ENCODE measurements around the gene ATP10B. TPM values are rescaled to one million over a fixed set of nuclear protein-coding genes. Genes with fewer than 3 reads are reported as not detected.

Gene ATP10B
- total and polyA plus RNA-seq, 11 donors = 0.03 to 0.35 (median 0.09) TPM; not detected in 4

DNA sequence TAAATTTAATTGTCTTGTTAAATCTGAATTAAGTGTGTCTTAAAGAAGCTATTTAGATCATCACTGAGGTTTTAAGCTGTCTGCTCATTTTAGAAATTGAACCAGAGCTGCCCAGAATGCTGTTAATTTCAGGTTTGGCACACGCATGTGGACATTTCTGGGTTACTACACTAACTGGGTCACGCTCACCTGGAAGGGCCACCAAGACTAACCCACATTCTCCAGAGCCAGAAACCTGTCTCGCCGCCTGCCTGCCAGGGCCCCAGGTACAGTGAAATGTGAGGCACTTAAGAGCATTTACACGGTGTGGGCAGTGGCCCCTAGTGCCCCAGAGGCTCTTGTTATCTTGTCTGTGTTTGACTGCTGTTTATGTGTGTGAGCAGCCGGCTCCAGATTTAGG is 46.6 kb downstream of the ATP10B start:
- Histone ChIP-seq H3K4me3 (no peak overlapping the region), H3K36me3 (no peaks in the 10 kb centered on the region), H3K4me1 (no peaks in the 10 kb centered on the region), H3K27me3 (no peaks in the 10 kb centered on the region), H3K9me3 (no peaks in the 10 kb centered on the region), H3K27ac (no peak overlapping the region)
- ATAC-seq = no peak
- 60 to 76% (median 70%) methylated on average over 6 of the region's 6 CpGs for WGBS, 4 donors
- intact Hi-C loops (cut with DNase I) = no loop called here
- TF ChIP-seq, protein P1, sequence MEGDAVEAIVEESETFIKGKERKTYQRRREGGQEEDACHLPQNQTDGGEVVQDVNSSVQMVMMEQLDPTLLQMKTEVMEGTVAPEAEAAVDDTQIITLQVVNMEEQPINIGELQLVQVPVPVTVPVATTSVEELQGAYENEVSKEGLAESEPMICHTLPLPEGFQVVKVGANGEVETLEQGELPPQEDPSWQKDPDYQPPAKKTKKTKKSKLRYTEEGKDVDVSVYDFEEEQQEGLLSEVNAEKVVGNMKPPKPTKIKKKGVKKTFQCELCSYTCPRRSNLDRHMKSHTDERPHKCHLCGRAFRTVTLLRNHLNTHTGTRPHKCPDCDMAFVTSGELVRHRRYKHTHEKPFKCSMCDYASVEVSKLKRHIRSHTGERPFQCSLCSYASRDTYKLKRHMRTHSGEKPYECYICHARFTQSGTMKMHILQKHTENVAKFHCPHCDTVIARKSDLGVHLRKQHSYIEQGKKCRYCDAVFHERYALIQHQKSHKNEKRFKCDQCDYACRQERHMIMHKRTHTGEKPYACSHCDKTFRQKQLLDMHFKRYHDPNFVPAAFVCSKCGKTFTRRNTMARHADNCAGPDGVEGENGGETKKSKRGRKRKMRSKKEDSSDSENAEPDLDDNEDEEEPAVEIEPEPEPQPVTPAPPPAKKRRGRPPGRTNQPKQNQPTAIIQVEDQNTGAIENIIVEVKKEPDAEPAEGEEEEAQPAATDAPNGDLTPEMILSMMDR (IDR thresholded peaks at IDR 0.05) = no peak
- no peak for TF ChIP-seq POLR2A (IDR thresholded peaks at IDR 0.05)
- no peak for DNase-seq

DNA sequence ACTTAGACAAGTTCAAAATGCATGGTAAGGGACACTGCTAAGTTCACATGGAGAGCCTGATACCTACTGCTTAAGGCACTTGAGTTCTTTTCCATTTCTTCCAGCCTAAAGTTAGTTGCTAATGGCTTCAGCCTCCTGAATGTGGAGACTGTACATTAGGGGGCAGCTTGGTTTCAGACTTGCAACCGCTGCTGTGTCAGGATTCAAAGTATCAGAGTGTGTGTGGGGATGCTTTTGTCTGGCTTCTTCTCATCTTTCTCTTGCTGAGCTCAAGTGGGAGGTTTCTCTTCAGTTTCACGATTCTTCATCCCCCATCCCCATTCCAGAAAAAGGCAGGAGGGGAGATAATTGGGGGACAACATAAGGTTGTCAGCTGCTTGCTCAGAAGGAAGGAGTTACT is 49.4 kb downstream of the ATP10B start:
- WGBS, 4 donors = 30 to 48% (median 43%) methylated on average over 2 of the region's 2 CpGs
- H3K36me3 ChIP-seq = no peaks in the 10 kb centered on the region
- no peak overlapping the region for H3K27ac ChIP-seq
- no peaks in the 10 kb centered on the region for H3K27me3 ChIP-seq
- intact Hi-C loops (cut with DNase I) = no loop called here
- no peak overlapping the region for H3K4me3 ChIP-seq
- ATAC-seq (no peak), DNase-seq (no peak)
- H3K4me1 ChIP-seq = peaks cover 0 to 8% (median 0%) of the 10 kb centered on the region in 12 donors
- TF ChIP-seq POLR2A (IDR thresholded peaks at IDR 0.05) = no peak
- TF ChIP-seq, protein P1 (IDR thresholded peaks at IDR 0.05) = peak in 1 of 12 donors; percentile 20
- H3K9me3 ChIP-seq = no peaks in the 10 kb centered on the region

DNA sequence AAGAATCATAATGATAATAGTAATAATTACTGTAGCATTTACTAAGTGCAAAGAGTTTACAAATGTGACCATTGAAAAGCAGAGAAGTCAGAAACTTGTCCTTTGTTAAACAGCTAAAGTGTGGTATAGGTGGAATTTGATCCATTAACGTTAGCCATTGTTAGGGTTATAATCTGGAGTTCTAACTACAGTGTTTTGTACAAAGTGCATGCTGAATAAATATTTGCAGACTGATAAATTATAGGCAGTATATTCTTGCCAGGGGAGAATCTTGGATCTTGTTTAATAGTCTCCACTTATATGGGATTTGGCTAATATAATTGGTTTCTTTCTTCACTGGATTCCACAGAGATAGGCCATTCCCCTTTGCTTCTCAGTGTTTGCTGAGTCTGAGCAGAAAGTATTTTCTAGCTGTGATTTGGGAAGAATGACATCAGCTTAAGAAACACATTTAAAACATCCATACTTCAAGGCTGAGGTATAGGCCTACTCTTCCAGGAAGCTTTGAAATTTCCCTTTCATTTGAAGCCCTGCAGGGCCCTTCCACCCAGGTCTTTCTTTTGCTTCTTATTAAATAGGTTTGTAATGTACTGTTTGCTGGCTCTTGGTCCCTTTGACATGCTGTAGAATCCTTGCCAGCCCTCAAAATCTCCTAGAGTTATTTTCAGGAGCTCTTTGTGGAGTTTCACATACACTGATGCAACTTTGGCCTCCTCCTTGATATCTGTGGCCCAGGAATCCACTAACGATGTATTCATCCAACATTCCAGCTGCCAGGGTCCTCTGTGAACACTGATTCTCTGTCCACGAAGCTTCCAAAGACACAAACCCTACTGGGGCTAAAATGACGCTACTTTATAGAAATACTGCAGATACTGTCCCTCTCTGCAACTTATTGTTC is 51.4 kb downstream of the ATP10B start:
- Histone ChIP-seq H3K36me3 (no peaks in the 10 kb centered on the region), H3K27me3 (no peaks in the 10 kb centered on the region), H3K4me1 (peaks cover 0 to 8% (median 0%) of the 10 kb centered on the region in 12 donors), H3K4me3 (no peak overlapping the region), H3K9me3 (no peaks in the 10 kb centered on the region), H3K27ac (no peak overlapping the region)
- ATAC-seq (no peak), DNase-seq (no peak)
- TF ChIP-seq, protein P1 (IDR thresholded peaks at IDR 0.05) = no peak
- no peak for TF ChIP-seq POLR2A (IDR thresholded peaks at IDR 0.05)
- intact Hi-C loops (cut with DNase I) = no loop called here
- 54 to 68% (median 63%) methylated on average over 4 of the region's 4 CpGs for WGBS, 4 donors

DNA sequence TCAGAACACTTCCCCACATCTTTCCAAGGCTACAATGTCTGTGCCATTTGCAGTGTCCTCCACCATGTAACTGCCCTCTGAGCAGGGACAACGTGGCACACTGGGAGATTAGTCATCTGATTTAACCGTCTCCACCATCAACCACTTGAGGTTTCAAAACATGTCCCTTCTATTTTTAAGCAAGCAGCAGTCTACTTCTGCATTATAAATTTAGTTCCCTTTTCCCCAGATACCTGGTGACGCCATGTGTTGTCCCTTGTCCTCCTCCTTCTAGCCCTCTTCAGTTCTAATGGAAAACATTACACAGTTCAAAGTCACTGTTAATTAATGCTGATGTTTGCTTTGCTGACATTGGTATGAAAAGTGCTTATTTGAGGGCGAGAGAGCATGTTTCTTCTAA is 52.8 kb downstream of the ATP10B start:
- Histone ChIP-seq H3K27ac (no peak overlapping the region), H3K27me3 (no peaks in the 10 kb centered on the region), H3K4me1 (peaks cover 0 to 8% (median 0%) of the 10 kb centered on the region in 12 donors), H3K36me3 (no peaks in the 10 kb centered on the region), H3K9me3 (no peaks in the 10 kb centered on the region), H3K4me3 (no peak overlapping the region)
- no peak for DNase-seq
- intact Hi-C loops (cut with DNase I) = no loop called here
- peak in 3 of 4 donors; percentile 34 to 65 (median 63) for ATAC-seq
- 43 to 52% (median 47%) methylated on average over 4 of the region's 4 CpGs for WGBS, 4 donors
- TF ChIP-seq, protein P1 (IDR thresholded peaks at IDR 0.05) = no peak
